ENCODE data around the gene IFNGR2.

DNA sequence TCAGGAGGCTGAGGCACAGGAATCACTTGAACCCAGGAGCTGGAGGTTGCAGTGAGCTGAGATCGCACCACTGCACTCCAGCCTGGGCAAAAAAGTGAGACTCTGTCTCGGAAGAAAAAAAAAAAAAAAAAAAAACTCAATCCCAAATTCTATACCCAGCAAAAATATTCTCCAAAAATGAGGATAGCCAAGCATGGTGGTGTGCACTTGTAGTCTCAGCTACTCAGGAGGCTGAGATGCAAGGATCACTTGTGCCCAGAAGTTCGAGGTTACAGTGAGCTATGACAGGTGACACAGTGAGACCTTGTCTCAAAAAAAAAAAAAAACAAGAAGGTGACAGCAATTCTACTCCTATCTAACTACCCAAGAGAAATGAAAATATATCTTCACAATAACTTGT lies 70.1 kb downstream of the IFNGR2 start:
- TF ChIP-seq FOXA1 (IDR thresholded peaks at IDR 0.05) (no peak), FOXA1 (CRISPR knock-in tag; IDR thresholded peaks at IDR 0.05) (no peak), RBAK (CRISPR knock-in tag; IDR thresholded peaks at IDR 0.05) (no peak), ZNF547 (CRISPR knock-in tag; IDR thresholded peaks at IDR 0.05) (no peak)
- TF ChIP-seq, protein P1, sequence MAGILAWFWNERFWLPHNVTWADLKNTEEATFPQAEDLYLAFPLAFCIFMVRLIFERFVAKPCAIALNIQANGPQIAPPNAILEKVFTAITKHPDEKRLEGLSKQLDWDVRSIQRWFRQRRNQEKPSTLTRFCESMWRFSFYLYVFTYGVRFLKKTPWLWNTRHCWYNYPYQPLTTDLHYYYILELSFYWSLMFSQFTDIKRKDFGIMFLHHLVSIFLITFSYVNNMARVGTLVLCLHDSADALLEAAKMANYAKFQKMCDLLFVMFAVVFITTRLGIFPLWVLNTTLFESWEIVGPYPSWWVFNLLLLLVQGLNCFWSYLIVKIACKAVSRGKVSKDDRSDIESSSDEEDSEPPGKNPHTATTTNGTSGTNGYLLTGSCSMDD (CRISPR knock-in tag; IDR thresholded peaks at IDR 0.05) = no peak
- TF ChIP-seq, protein P2, sequence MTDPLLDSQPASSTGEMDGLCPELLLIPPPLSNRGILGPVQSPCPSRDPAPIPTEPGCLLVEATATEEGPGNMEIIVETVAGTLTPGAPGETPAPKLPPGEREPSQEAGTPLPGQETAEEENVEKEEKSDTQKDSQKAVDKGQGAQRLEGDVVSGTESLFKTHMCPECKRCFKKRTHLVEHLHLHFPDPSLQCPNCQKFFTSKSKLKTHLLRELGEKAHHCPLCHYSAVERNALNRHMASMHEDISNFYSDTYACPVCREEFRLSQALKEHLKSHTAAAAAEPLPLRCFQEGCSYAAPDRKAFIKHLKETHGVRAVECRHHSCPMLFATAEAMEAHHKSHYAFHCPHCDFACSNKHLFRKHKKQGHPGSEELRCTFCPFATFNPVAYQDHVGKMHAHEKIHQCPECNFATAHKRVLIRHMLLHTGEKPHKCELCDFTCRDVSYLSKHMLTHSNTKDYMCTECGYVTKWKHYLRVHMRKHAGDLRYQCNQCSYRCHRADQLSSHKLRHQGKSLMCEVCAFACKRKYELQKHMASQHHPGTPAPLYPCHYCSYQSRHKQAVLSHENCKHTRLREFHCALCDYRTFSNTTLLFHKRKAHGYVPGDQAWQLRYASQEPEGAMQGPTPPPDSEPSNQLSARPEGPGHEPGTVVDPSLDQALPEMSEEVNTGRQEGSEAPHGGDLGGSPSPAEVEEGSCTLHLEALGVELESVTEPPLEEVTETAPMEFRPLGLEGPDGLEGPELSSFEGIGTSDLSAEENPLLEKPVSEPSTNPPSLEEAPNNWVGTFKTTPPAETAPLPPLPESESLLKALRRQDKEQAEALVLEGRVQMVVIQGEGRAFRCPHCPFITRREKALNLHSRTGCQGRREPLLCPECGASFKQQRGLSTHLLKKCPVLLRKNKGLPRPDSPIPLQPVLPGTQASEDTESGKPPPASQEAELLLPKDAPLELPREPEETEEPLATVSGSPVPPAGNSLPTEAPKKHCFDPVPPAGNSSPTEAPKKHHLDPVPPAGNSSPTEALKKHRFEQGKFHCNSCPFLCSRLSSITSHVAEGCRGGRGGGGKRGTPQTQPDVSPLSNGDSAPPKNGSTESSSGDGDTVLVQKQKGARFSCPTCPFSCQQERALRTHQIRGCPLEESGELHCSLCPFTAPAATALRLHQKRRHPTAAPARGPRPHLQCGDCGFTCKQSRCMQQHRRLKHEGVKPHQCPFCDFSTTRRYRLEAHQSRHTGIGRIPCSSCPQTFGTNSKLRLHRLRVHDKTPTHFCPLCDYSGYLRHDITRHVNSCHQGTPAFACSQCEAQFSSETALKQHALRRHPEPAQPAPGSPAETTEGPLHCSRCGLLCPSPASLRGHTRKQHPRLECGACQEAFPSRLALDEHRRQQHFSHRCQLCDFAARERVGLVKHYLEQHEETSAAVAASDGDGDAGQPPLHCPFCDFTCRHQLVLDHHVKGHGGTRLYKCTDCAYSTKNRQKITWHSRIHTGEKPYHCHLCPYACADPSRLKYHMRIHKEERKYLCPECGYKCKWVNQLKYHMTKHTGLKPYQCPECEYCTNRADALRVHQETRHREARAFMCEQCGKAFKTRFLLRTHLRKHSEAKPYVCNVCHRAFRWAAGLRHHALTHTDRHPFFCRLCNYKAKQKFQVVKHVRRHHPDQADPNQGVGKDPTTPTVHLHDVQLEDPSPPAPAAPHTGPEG (CRISPR knock-in tag; IDR thresholded peaks at IDR 0.05) = no peak
- TF ChIP-seq, protein P3, sequence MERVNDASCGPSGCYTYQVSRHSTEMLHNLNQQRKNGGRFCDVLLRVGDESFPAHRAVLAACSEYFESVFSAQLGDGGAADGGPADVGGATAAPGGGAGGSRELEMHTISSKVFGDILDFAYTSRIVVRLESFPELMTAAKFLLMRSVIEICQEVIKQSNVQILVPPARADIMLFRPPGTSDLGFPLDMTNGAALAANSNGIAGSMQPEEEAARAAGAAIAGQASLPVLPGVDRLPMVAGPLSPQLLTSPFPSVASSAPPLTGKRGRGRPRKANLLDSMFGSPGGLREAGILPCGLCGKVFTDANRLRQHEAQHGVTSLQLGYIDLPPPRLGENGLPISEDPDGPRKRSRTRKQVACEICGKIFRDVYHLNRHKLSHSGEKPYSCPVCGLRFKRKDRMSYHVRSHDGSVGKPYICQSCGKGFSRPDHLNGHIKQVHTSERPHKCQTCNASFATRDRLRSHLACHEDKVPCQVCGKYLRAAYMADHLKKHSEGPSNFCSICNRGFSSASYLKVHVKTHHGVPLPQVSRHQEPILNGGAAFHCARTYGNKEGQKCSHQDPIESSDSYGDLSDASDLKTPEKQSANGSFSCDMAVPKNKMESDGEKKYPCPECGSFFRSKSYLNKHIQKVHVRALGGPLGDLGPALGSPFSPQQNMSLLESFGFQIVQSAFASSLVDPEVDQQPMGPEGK (CRISPR knock-in tag; IDR thresholded peaks at IDR 0.05) = no peak
- TF ChIP-seq, protein P4, sequence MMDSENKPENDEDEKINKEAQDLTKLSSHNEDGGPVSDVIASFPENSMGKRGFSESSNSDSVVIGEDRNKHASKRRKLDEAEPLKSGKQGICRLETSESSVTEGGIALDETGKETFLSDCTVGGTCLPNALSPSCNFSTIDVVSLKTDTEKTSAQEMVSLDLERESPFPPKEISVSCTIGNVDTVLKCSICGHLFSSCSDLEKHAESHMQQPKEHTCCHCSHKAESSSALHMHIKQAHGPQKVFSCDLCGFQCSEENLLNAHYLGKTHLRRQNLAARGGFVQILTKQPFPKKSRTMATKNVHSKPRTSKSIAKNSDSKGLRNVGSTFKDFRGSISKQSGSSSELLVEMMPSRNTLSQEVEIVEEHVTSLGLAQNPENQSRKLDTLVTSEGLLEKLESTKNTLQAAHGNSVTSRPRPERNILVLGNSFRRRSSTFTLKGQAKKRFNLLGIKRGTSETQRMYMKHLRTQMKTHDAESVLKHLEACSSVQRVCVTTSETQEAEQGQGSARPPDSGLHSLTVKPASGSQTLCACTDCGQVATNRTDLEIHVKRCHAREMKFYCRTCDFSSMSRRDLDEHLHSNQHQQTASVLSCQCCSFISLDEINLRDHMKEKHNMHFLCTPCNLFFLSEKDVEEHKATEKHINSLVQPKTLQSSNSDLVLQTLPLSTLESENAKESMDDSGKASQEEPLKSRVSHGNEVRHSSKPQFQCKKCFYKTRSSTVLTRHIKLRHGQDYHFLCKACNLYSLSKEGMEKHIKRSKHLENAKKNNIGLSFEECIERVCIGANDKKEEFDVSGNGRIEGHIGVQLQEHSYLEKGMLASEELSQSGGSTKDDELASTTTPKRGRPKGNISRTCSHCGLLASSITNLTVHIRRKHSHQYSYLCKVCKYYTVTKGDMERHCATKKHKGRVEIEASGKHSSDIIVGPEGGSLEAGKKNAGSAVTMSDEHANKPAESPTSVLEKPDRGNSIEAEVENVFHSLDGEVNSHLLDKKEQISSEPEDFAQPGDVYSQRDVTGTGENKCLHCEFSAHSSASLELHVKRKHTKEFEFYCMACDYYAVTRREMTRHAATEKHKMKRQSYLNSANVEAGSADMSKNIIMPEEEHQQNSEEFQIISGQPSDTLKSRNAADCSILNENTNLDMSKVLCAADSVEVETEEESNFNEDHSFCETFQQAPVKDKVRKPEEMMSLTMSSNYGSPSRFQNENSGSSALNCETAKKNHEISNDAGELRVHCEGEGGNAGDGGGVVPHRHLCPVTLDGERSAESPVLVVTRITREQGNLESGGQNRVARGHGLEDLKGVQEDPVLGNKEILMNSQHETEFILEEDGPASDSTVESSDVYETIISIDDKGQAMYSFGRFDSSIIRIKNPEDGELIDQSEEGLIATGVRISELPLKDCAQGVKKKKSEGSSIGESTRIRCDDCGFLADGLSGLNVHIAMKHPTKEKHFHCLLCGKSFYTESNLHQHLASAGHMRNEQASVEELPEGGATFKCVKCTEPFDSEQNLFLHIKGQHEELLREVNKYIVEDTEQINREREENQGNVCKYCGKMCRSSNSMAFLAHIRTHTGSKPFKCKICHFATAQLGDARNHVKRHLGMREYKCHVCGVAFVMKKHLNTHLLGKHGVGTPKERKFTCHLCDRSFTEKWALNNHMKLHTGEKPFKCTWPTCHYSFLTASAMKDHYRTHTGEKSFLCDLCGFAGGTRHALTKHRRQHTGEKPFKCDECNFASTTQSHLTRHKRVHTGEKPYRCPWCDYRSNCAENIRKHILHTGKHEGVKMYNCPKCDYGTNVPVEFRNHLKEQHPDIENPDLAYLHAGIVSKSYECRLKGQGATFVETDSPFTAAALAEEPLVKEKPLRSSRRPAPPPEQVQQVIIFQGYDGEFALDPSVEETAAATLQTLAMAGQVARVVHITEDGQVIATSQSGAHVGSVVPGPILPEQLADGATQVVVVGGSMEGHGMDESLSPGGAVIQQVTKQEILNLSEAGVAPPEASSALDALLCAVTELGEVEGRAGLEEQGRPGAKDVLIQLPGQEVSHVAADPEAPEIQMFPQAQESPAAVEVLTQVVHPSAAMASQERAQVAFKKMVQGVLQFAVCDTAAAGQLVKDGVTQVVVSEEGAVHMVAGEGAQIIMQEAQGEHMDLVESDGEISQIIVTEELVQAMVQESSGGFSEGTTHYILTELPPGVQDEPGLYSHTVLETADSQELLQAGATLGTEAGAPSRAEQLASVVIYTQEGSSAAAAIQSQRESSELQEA (CRISPR knock-in tag; IDR thresholded peaks at IDR 0.05; ENCODE audit: not compliant biosample characterization) = no peak

All from HepG2 (cell line).